ENCODE measurements around the gene NDUFA12. TPM values are rescaled to one million over a fixed set of nuclear protein-coding genes. Genes with fewer than 3 reads are reported as not detected.

NDUFA12 gene
- total RNA-seq: 117 and 118 TPM in 2 replicates

GRCh38 chr12:95003213-95003920 lies at the start of gene NDUFA12:
TSS of gene NDUFA12 (minus strand) at chr12:95003697. CDS start at chr12:95003680, 17 bp downstream.
- intact Hi-C loops (cut with micrococcal nuclease): loop anchor here (2.0 to 5.0 kb wide), 4 partner anchors 61 to 361 kb away; partner anchors contain the start of genes FGD6, NR2C1 and VEZT
- Mint-ChIP-seq H3K36me3 (ENCODE audit: low read depth) (peaks cover 37% of the 10 kb centered on the region), H3K9me3 (peaks cover 27% of the 10 kb centered on the region), H3K27me3 (ENCODE audit: low read depth) (no peaks in the 10 kb centered on the region), H3K4me3 (ENCODE audit: low read depth) (peak within 1 kb of the TSS; percentile 90), H3K27ac (peak within 1 kb of the TSS; percentile 84), H3K4me1 (ENCODE audit: low read depth) (peaks cover 27% of the 10 kb centered on the region)
- DNase-seq (ENCODE audit: low spot score): peak; percentile 92

GRCh38 chr12:95051241-95051640 lies 47.7 kb upstream of the NDUFA12 start:
- intact Hi-C loops (cut with micrococcal nuclease): no loop called here
- Mint-ChIP-seq H3K4me1 (ENCODE audit: low read depth) (no peaks in the 10 kb centered on the region), H3K9me3 (no peaks in the 10 kb centered on the region)

GRCh38 chr12:95037906-95038305 lies 34.4 kb upstream of the NDUFA12 start:
- Mint-ChIP-seq H3K36me3 (ENCODE audit: low read depth) (peaks cover 41% of the 10 kb centered on the region), H3K9me3 (no peaks in the 10 kb centered on the region), H3K4me1 (ENCODE audit: low read depth) (peaks cover 27% of the 10 kb centered on the region), H3K27ac (no peak overlapping the region), H3K27me3 (ENCODE audit: low read depth) (no peaks in the 10 kb centered on the region), H3K4me3 (ENCODE audit: low read depth) (no peak overlapping the region)
- intact Hi-C loops (cut with micrococcal nuclease): no loop called here
- no peak for DNase-seq (ENCODE audit: low spot score)

More at GRCh38 chr12:95051241-95051640, 47.7 kb upstream of the NDUFA12 start:
- peaks cover 34% of the 10 kb centered on the region for H3K36me3 Mint-ChIP-seq (ENCODE audit: low read depth)
- H3K27ac Mint-ChIP-seq: no peak overlapping the region
- DNase-seq (ENCODE audit: low spot score): no peak
- H3K4me3 Mint-ChIP-seq (ENCODE audit: low read depth): no peak overlapping the region
- no peaks in the 10 kb centered on the region for H3K27me3 Mint-ChIP-seq (ENCODE audit: low read depth)

GRCh38 chr12:95034750-95035149 lies 31.3 kb upstream of the NDUFA12 start:
- H3K27ac Mint-ChIP-seq: no peak overlapping the region
- H3K36me3 Mint-ChIP-seq (ENCODE audit: low read depth): peaks cover 31% of the 10 kb centered on the region
- H3K4me3 Mint-ChIP-seq (ENCODE audit: low read depth): no peak overlapping the region
- DNase-seq (ENCODE audit: low spot score): no peak
- no peaks in the 10 kb centered on the region for H3K27me3 Mint-ChIP-seq (ENCODE audit: low read depth)
- H3K4me1 Mint-ChIP-seq (ENCODE audit: low read depth): peaks cover 15% of the 10 kb centered on the region
- intact Hi-C loops (cut with micrococcal nuclease): no loop called here
- H3K9me3 Mint-ChIP-seq: no peaks in the 10 kb centered on the region

- H3K9me3 Mint-ChIP-seq: no peaks in the 10 kb centered on the region
- H3K27ac Mint-ChIP-seq: no peak overlapping the region
- intact Hi-C loops (cut with micrococcal nuclease): no loop called here
- peaks cover 14% of the 10 kb centered on the region for H3K36me3 Mint-ChIP-seq (ENCODE audit: low read depth)
- no peak for DNase-seq (ENCODE audit: low spot score)
- H3K4me3 Mint-ChIP-seq (ENCODE audit: low read depth): no peak overlapping the region
- H3K4me1 Mint-ChIP-seq (ENCODE audit: low read depth): no peaks in the 10 kb centered on the region
- H3K27me3 Mint-ChIP-seq (ENCODE audit: low read depth): no peaks in the 10 kb centered on the region
These were observed 19.0 kb upstream of the NDUFA12 start for GRCh38 chr12:95022477-95022876.

- Mint-ChIP-seq H3K27ac (no peak overlapping the region), H3K27me3 (ENCODE audit: low read depth) (no peaks in the 10 kb centered on the region), H3K9me3 (peaks cover 6% of the 10 kb centered on the region), H3K4me1 (ENCODE audit: low read depth) (no peaks in the 10 kb centered on the region), H3K36me3 (ENCODE audit: low read depth) (peaks cover 9% of the 10 kb centered on the region), H3K4me3 (ENCODE audit: low read depth) (no peak overlapping the region)
- intact Hi-C loops (cut with micrococcal nuclease): no loop called here
- no peak for DNase-seq (ENCODE audit: low spot score)
These were observed 14.0 kb upstream of the NDUFA12 start for GRCh38 chr12:95017482-95017881.

- Mint-ChIP-seq H3K36me3 (ENCODE audit: low read depth) (peaks cover 3% of the 10 kb centered on the region), H3K9me3 (peaks cover 6% of the 10 kb centered on the region), H3K4me1 (ENCODE audit: low read depth) (no peaks in the 10 kb centered on the region), H3K27me3 (ENCODE audit: low read depth) (no peaks in the 10 kb centered on the region), H3K27ac (no peak overlapping the region), H3K4me3 (ENCODE audit: low read depth) (no peak overlapping the region)
- DNase-seq (ENCODE audit: low spot score): no peak
- intact Hi-C loops (cut with micrococcal nuclease): no loop called here
These were observed 12.6 kb upstream of the NDUFA12 start for GRCh38 chr12:95016120-95016519.

- no peaks in the 10 kb centered on the region for H3K27me3 Mint-ChIP-seq (ENCODE audit: low read depth)
- H3K4me3 Mint-ChIP-seq (ENCODE audit: low read depth): no peak overlapping the region
- no peak for DNase-seq (ENCODE audit: low spot score)
- no peaks in the 10 kb centered on the region for H3K4me1 Mint-ChIP-seq (ENCODE audit: low read depth)
- H3K27ac Mint-ChIP-seq: no peak overlapping the region
- H3K9me3 Mint-ChIP-seq: peaks cover 6% of the 10 kb centered on the region
- H3K36me3 Mint-ChIP-seq (ENCODE audit: low read depth): peaks cover 3% of the 10 kb centered on the region
- intact Hi-C loops (cut with micrococcal nuclease): no loop called here
These were observed 11.1 kb upstream of the NDUFA12 start for GRCh38 chr12:95014554-95014953.

GRCh38 chr12:95006206-95006605 lies 2.7 kb upstream of the NDUFA12 start:
- Mint-ChIP-seq H3K4me3 (ENCODE audit: low read depth) (no peak overlapping the region), H3K4me1 (ENCODE audit: low read depth) (peaks cover 8% of the 10 kb centered on the region)
- no peak for DNase-seq (ENCODE audit: low spot score)

GRCh38 chr12:95004610-95005009 lies 1.1 kb upstream of the NDUFA12 start:
- DNase-seq (ENCODE audit: low spot score): no peak
- H3K27ac Mint-ChIP-seq: no peak overlapping the region
- peaks cover 34% of the 10 kb centered on the region for H3K9me3 Mint-ChIP-seq
- intact Hi-C loops (cut with micrococcal nuclease): loop anchor here (5.0 kb wide), 1 partner anchor 362 kb away; no protein-coding TSS in a partner anchor
- no peaks in the 10 kb centered on the region for H3K27me3 Mint-ChIP-seq (ENCODE audit: low read depth)
- peaks cover 15% of the 10 kb centered on the region for H3K4me1 Mint-ChIP-seq (ENCODE audit: low read depth)
- H3K4me3 Mint-ChIP-seq (ENCODE audit: low read depth): peak overlapping the region; percentile 49
- H3K36me3 Mint-ChIP-seq (ENCODE audit: low read depth): peaks cover 24% of the 10 kb centered on the region

More at GRCh38 chr12:95006206-95006605, 2.7 kb upstream of the NDUFA12 start:
- intact Hi-C loops (cut with micrococcal nuclease): no loop called here
- peaks cover 34% of the 10 kb centered on the region for H3K9me3 Mint-ChIP-seq
- no peaks in the 10 kb centered on the region for H3K27me3 Mint-ChIP-seq (ENCODE audit: low read depth)
- H3K27ac Mint-ChIP-seq: no peak overlapping the region
- H3K36me3 Mint-ChIP-seq (ENCODE audit: low read depth): peaks cover 19% of the 10 kb centered on the region

GRCh38 chr12:95003921-95004272 lies 400 bp upstream of the NDUFA12 start:
- Mint-ChIP-seq H3K9me3 (peaks cover 29% of the 10 kb centered on the region), H3K27me3 (ENCODE audit: low read depth) (no peaks in the 10 kb centered on the region)
- intact Hi-C loops (cut with micrococcal nuclease): loop anchor here (2.0 to 5.0 kb wide), 4 partner anchors 61 to 362 kb away; partner anchors contain the start of genes FGD6, NR2C1 and VEZT

GRCh38 chr12:95002754-95003153 lies 743 bp downstream of the NDUFA12 start:
- Mint-ChIP-seq H3K9me3 (peaks cover 24% of the 10 kb centered on the region), H3K4me1 (ENCODE audit: low read depth) (peaks cover 30% of the 10 kb centered on the region), H3K4me3 (ENCODE audit: low read depth) (peak overlapping the region; percentile 90), H3K27ac (peak overlapping the region; percentile 84), H3K27me3 (ENCODE audit: low read depth) (no peaks in the 10 kb centered on the region), H3K36me3 (ENCODE audit: low read depth) (peaks cover 40% of the 10 kb centered on the region)
- no peak for DNase-seq (ENCODE audit: low spot score)
- intact Hi-C loops (cut with micrococcal nuclease): loop anchor here (2.0 to 5.0 kb wide), 4 partner anchors 60 to 360 kb away; partner anchors contain the start of genes FGD6, NR2C1 and VEZT

More at GRCh38 chr12:95003921-95004272, 400 bp upstream of the NDUFA12 start:
- peak overlapping the region; percentile 90 for H3K4me3 Mint-ChIP-seq (ENCODE audit: low read depth)
- peaks cover 22% of the 10 kb centered on the region for H3K4me1 Mint-ChIP-seq (ENCODE audit: low read depth)
- H3K27ac Mint-ChIP-seq: peak overlapping the region; percentile 84
- H3K36me3 Mint-ChIP-seq (ENCODE audit: low read depth): peaks cover 31% of the 10 kb centered on the region
- DNase-seq (ENCODE audit: low spot score): no peak

- Mint-ChIP-seq H3K4me1 (ENCODE audit: low read depth) (peaks cover 30% of the 10 kb centered on the region), H3K4me3 (ENCODE audit: low read depth) (no peak overlapping the region), H3K27me3 (ENCODE audit: low read depth) (no peaks in the 10 kb centered on the region)
These were observed 5.2 kb downstream of the NDUFA12 start for GRCh38 chr12:94998326-94998725.

More at GRCh38 chr12:94998326-94998725, 5.2 kb downstream of the NDUFA12 start:
- intact Hi-C loops (cut with micrococcal nuclease): no loop called here
- Mint-ChIP-seq H3K27ac (no peak overlapping the region), H3K36me3 (ENCODE audit: low read depth) (peaks cover 37% of the 10 kb centered on the region), H3K9me3 (no peaks in the 10 kb centered on the region)
- DNase-seq (ENCODE audit: low spot score): no peak

Measured in activated T-helper 2 cell treated with anti-CD3 and anti-CD28 coated beads, Interferon-gamma antibody, Interleukin-2, Interleukin-4, amounts not matched to agents 10 μg/mL and 5 μg/mL and 100 μg/mL, durations not matched to agents 14 hours and 24 hours and 36 hours (primary cell).